SK-N-SH (cell line): ENCODE measurements around the gene FKBP2. TPM values are rescaled to one million over a fixed set of nuclear protein-coding genes. Genes with fewer than 3 reads are reported as not detected.

ENCODE experiments used
- CTCF ChIP-seq: fragments of 200-600 bp; sonication (generic); IDR thresholded peaks from 2 replicates; pipeline ENCODE4 v1.6.1; 2017; ENCODE audit warnings: antibody characterized with exemption, mild to moderate bottlenecking, moderate library complexity
- ELF1 ChIP-seq: IDR thresholded peaks from 2 replicates; pipeline ENCODE4 v1.4.0; 2012
- FOXM1 ChIP-seq: IDR thresholded peaks from 2 replicates; pipeline ENCODE4 v1.4.0; 2012; ENCODE audit warnings: low read depth, mild to moderate bottlenecking
- GATA2 ChIP-seq: sonication (generic); formaldehyde crosslinking; IDR thresholded peaks from 2 replicates; pipeline ENCODE4 v1.5.0; 2020; ENCODE audit warnings: mild to moderate bottlenecking, missing genetic modification reagents
- IRF3 ChIP-seq: fragments of 150-350 bp; IDR thresholded peaks from 2 replicates; pipeline ENCODE4 v1.6.1; 2016; ENCODE audit warnings: mild to moderate bottlenecking, low read depth, low read length
- JUND ChIP-seq: IDR thresholded peaks from 2 replicates; pipeline ENCODE4 v1.4.0; 2012
- MAX ChIP-seq: IDR thresholded peaks from 2 replicates; pipeline ENCODE4 v1.4.0; 2012; ENCODE audit warnings: low read depth
- NFIC ChIP-seq: IDR thresholded peaks from 2 replicates; pipeline ENCODE4 v1.4.0; 2012; ENCODE audit warnings: borderline replicate concordance
- NRF1 ChIP-seq: IDR thresholded peaks from 2 replicates; pipeline ENCODE4 v1.6.1; 2012; ENCODE audit warnings: low read depth, mild to moderate bottlenecking, low read length
- PBX3 ChIP-seq: IDR thresholded peaks from 2 replicates; pipeline ENCODE4; 2012
- POLR2AphosphoS5 ChIP-seq: IDR thresholded peaks from 2 replicates; pipeline ENCODE4 v1.6.1; 2012; ENCODE audit warnings: low read depth, low read length
- RAD21 ChIP-seq: IDR thresholded peaks from 2 replicates; pipeline ENCODE4 v1.6.1; 2012; ENCODE audit warnings: mild to moderate bottlenecking, low read length
- RXRA ChIP-seq: IDR thresholded peaks from 2 replicates; pipeline ENCODE4 v1.4.0; 2012; ENCODE audit warnings: low read depth, mild to moderate bottlenecking, borderline replicate concordance
- SIN3A ChIP-seq: IDR thresholded peaks from 2 replicates; pipeline ENCODE4 v1.6.1; 2012; ENCODE audit warnings: low read depth, mild to moderate bottlenecking, low read length, moderate library complexity, borderline replicate concordance
- TEAD4 ChIP-seq: IDR thresholded peaks from 2 replicates; pipeline ENCODE4 v1.4.0; 2012; ENCODE audit warnings: mild to moderate bottlenecking, borderline replicate concordance; ENCODE audit not compliant: insufficient read depth
- USF1 ChIP-seq: IDR thresholded peaks from 2 replicates; pipeline ENCODE4 v1.4.0; 2012; ENCODE audit warnings: low read depth, borderline replicate concordance
- USF2 ChIP-seq: fragments of 150-350 bp; IDR thresholded peaks from 2 replicates; pipeline ENCODE4 v1.6.1; 2017; ENCODE audit warnings: antibody characterized with exemption, low read length, low read depth, borderline replicate concordance
- YY1 ChIP-seq: IDR thresholded peaks from 2 replicates; pipeline ENCODE4 v1.4.0; 2012; ENCODE audit warnings: low read depth, mild to moderate bottlenecking
- ZBTB33 ChIP-seq: IDR thresholded peaks from 2 replicates; pipeline ENCODE4 v1.4.0; 2012; ENCODE audit warnings: low read depth, borderline replicate concordance
- polyA plus RNA-seq, 3 experiments: library from polyadenylated mRNA; depleted of rRNA; stranded (reverse); fragments of >200 nt; gene quantifications; 2 replicates each; pipeline ENCODE4 v1.2.3, GENCODE V29; 2012

Gene FKBP2
- polyA plus RNA-seq, 1 of the 3 experiments (the other 2 are of a cell fraction) = 127 TPM

GRCh38 chr11:64204464-64204989 is 36.4 kb upstream of the FKBP2 start (continued):
- TF ChIP-seq ZBTB33 = no peak
- TF ChIP-seq POLR2AphosphoS5 = peak; percentile 66; the same call in 1 of the 2 replicates
- TF ChIP-seq MAX = no peak
- TF ChIP-seq ELF1 = no peak
- TF ChIP-seq IRF3 = no peak
- no peak for TF ChIP-seq YY1
- peak; percentile 96 for TF ChIP-seq NFIC
- TF ChIP-seq USF2 = no peak
- no peak for TF ChIP-seq GATA2 (CRISPR knock-in tag)
- TF ChIP-seq RXRA = no peak
- TF ChIP-seq USF1 = no peak
- no peak for TF ChIP-seq FOXM1
- peak; percentile 84 for TF ChIP-seq RAD21
- no peak for TF ChIP-seq PBX3
- TF ChIP-seq TEAD4 = no peak
- no peak for TF ChIP-seq NRF1
- peak; percentile 79; the same call in 1 of the 2 replicates for TF ChIP-seq SIN3A
- no peak for TF ChIP-seq JUND
- TF ChIP-seq CTCF = peak; percentile 85
